Endothelial cell of umbilical vein (primary cell): ENCODE results near the gene PPP1CA. TPM values are rescaled to one million over a fixed set of nuclear protein-coding genes. Genes with fewer than 3 reads are reported as not detected.

Experiments
- BruUV-seq: library from RNA; stranded (reverse); fragments of 400-500 nt; replicated peaks from 2 replicates; lab custom pipeline; 2021; lab: Mats Ljungman, UMichigan
- CTCF ChIA-PET: fragments of 300-600, 350-600 bp; sonication (Branson Sonifier 250); formaldehyde crosslinking; loops from one replicate; lab custom pipeline; 2021; ENCODE audit warnings: antibody characterized with exemption, inconsistent platforms; lab: Charles Lee
- POLR2A ChIA-PET: fragments of 300-600, 350-600 bp; sonication (Branson Sonifier 250); formaldehyde crosslinking; loops from one replicate; lab custom pipeline; 2021; ENCODE audit warnings: antibody characterized with exemption, inconsistent platforms; lab: Charles Lee
- DNase-seq: peaks from one replicate; pipeline ENCODE4 v3.0.0-alpha.2; 2011; ENCODE audit warnings: low read depth, low spot score
- FAIRE-seq: peaks from 2 replicates; lab custom pipeline; 2011; peaks lifted over from hg19 to GRCh38; lab: Jason Lieb, UNC
- H2AFZ ChIP-seq: 2 replicates; pipeline ENCODE4 v1.6.0; 2012; ENCODE audit warnings: low read depth, low read length, control low read depth, inconsistent platforms
- H3K27ac ChIP-seq: 2 replicates; pipeline ENCODE4 v1.5.1; 2011; ENCODE audit warnings: low read depth, mild to moderate bottlenecking, control low read depth, low read length, moderate library complexity; ENCODE audit not compliant: insufficient read depth
- H3K27me3 ChIP-seq, 2 experiments: 2 replicates each; pipeline versions ENCODE4 v1.6.0 to v1.6.1; 2011; ENCODE audit warnings: low read length in 2 of 2, mixed read lengths in 1 of 2; ENCODE audit not compliant: control insufficient read depth in 2 of 2, insufficient read depth in 2 of 2
- H3K36me3 ChIP-seq, 2 experiments: 2 replicates in 1 of 2; 3 replicates in 1 of 2; pipeline ENCODE4 v1.5.1; 2011; ENCODE audit warnings: low read length in 2 of 2, mild to moderate bottlenecking in 1 of 2, moderate library complexity in 1 of 2; ENCODE audit not compliant: control insufficient read depth in 2 of 2, insufficient read depth in 2 of 2; ENCODE audit errors: extremely low read depth in 1 of 2
- H3K4me1 ChIP-seq: 3 replicates; pipeline ENCODE4 v1.5.1; 2011; ENCODE audit warnings: mild to moderate bottlenecking, low read length; ENCODE audit not compliant: control insufficient read depth, insufficient read depth; ENCODE audit errors: extremely low read depth
- H3K4me2 ChIP-seq: 2 replicates; pipeline ENCODE4 v1.6.1; 2011; ENCODE audit warnings: low read length, control low read depth, mixed read lengths; ENCODE audit not compliant: insufficient read depth
- H3K4me3 ChIP-seq, 3 experiments: fragments of 200-600 bp in 1 of 3; sonication (generic), shearing (Covaris generic) in 1 of 3; replicated peaks in 1 of 3; 2 replicates each; pipeline ENCODE4 v1.5.1; 2011 to 2016; ENCODE audit warnings: control low read depth in 3 of 3, low read length in 3 of 3, mild to moderate bottlenecking in 2 of 3, inconsistent platforms in 1 of 3, low read depth in 1 of 3, moderate library complexity in 1 of 3; ENCODE audit not compliant: insufficient read depth in 1 of 3
- H3K79me2 ChIP-seq: 2 replicates; pipeline ENCODE4 v1.6.0; 2012; ENCODE audit warnings: low read length, inconsistent platforms; ENCODE audit not compliant: control insufficient read depth, insufficient read depth
- H3K9ac ChIP-seq: replicated peaks from 2 replicates; pipeline ENCODE3; 2011; ENCODE audit warnings: low read length, control low read depth; ENCODE audit not compliant: insufficient read depth; ENCODE audit errors: extremely low read depth
- H3K9me1 ChIP-seq: replicated peaks from 3 replicates; pipeline ENCODE4 v1.6.0; 2011; ENCODE audit warnings: mild to moderate bottlenecking, low read length; ENCODE audit not compliant: control insufficient read depth, insufficient read depth; ENCODE audit errors: extremely low read depth
- H3K9me3 ChIP-seq: replicated peaks from 2 replicates; pipeline ENCODE4 v1.5.1; 2012; ENCODE audit warnings: low read length, inconsistent platforms; ENCODE audit not compliant: control insufficient read depth, insufficient read depth
- H4K20me1 ChIP-seq: replicated peaks from 2 replicates; pipeline ENCODE3; 2011; ENCODE audit warnings: mild to moderate bottlenecking, low read length; ENCODE audit not compliant: control insufficient read depth, insufficient read depth; ENCODE audit errors: extremely low read depth
- CTCF ChIP-seq, 2 donors: IDR thresholded peaks; 1 replicate in 1 of 2; 2 replicates in 1 of 2; pipeline ENCODE4 v1.5.1; 2011; ENCODE audit warnings: low read length in 2 of 2, mild to moderate bottlenecking in 2 of 2, moderate library complexity in 2 of 2, control low read depth in 1 of 2, inconsistent platforms in 1 of 2, low read depth in 1 of 2; ENCODE audit not compliant: insufficient read depth in 1 of 2; ENCODE audit errors: extremely low read depth in 1 of 2
- EZH2 ChIP-seq: IDR thresholded peaks from 2 replicates; pipeline ENCODE4 v1.6.1; 2012; ENCODE audit warnings: borderline replicate concordance, low read depth, mild to moderate bottlenecking, moderate library complexity, low read length, inconsistent platforms; ENCODE audit not compliant: severe bottlenecking
- FOS ChIP-seq: IDR thresholded peaks from 2 replicates; pipeline ENCODE4 v1.6.1; 2011; ENCODE audit warnings: mild to moderate bottlenecking, low read length, moderate library complexity, borderline replicate concordance; ENCODE audit not compliant: insufficient read depth
- GATA2 ChIP-seq: IDR thresholded peaks from 2 replicates; pipeline ENCODE4 v1.7.0; 2011; ENCODE audit warnings: low read depth, mild to moderate bottlenecking, moderate library complexity, mixed read lengths, low read length; ENCODE audit not compliant: insufficient read length, insufficient read depth
- JUN ChIP-seq: IDR thresholded peaks from 2 replicates; pipeline ENCODE4 v1.6.1; 2011; ENCODE audit warnings: borderline replicate concordance, low read depth; ENCODE audit not compliant: insufficient read length, insufficient read depth
- MYC ChIP-seq: IDR thresholded peaks from one replicate; pipeline ENCODE4 v1.6.1; 2011; ENCODE audit warnings: mild to moderate bottlenecking, low read depth, low read length
- POLR2A ChIP-seq: IDR thresholded peaks from 2 replicates; pipeline ENCODE4 v1.6.1; 2012; ENCODE audit warnings: low read depth, mild to moderate bottlenecking, control low read depth, low read length
- POLR2AphosphoS5 ChIP-seq: IDR thresholded peaks from 2 replicates; pipeline ENCODE4 v1.6.1; 2012; ENCODE audit warnings: low read depth, mild to moderate bottlenecking, control low read depth, low read length, moderate library complexity; ENCODE audit not compliant: insufficient read depth
- dilution Hi-C: fragments of 300-500 bp; cut with MboI; formaldehyde crosslinking; loops from one replicate; pipeline ENCODE4 v1.15.0; 2019; ENCODE audit warnings: low sequenced_read_pairs; ENCODE audit not compliant: extremely low pct_ligation_motif_present
- intact Hi-C: fragments of 100-400 bp; cut with micrococcal nuclease; formaldehyde crosslinking; loops from one replicate; pipeline ENCODE4 v1.10.0; 2022
- polyA plus RNA-seq, 4 experiments: library from polyadenylated mRNA; depleted of rRNA in 3 of 4; stranded (reverse) in 3 of 4; unstranded in 1 of 4; fragments of >200 nt; gene quantifications; 2 replicates each; pipeline versions ENCODE4 v1.2.1 to v1.2.3, GENCODE V29; 2011 to 2012; ENCODE audit warnings: missing spikeins in 1 of 4
- total RNA-seq: library from RNA; stranded (reverse); gene quantifications from 2 replicates; pipeline ENCODE4 v1.2.3, GENCODE V29; 2021
- TF ChIP-seq, protein P1 (sequence below): IDR thresholded peaks from 2 replicates; pipeline ENCODE4 v1.6.1; 2011; ENCODE audit not compliant: insufficient read depth, insufficient read length

The PPP1CA gene
- total and polyA plus RNA-seq, 2 donors (not counting 3 experiments of a cell fraction or from before 2014, with no cell fraction given), result 192 to 419 TPM

- POLR2A ChIA-PET, result interaction anchor here (0.5 to 0.6 kb wide), 2 partner anchors 18 to 36 kb away, joined by 3 read pairs; no protein-coding TSS in a partner anchor
- H3K9ac ChIP-seq, result no peak overlapping the region
- no peaks in the 10 kb centered on the region for H3K9me1 ChIP-seq
- FAIRE-seq (no peak), DNase-seq (no peak)
- TF ChIP-seq MYC, result no peak
- no peak for TF ChIP-seq FOS
- TF ChIP-seq, protein P1, sequence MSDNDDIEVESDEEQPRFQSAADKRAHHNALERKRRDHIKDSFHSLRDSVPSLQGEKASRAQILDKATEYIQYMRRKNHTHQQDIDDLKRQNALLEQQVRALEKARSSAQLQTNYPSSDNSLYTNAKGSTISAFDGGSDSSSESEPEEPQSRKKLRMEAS, result no peak
- TF ChIP-seq POLR2A, result no peak
- TF ChIP-seq GATA2, result no peak
- no peak for TF ChIP-seq POLR2AphosphoS5
- no peak for TF ChIP-seq CTCF (IDR thresholded peaks at IDR 0.05; ENCODE audit: extremely low read depth in 1 of 2, insufficient read depth in 1 of 2, low read depth in 1 of 2, low read length in 2 of 2)
- no peak for TF ChIP-seq EZH2
- no peak for TF ChIP-seq JUN
- peaks cover 0 to 27% of the 10 kb centered on the region in 2 experiments for H3K36me3 ChIP-seq
- no peaks in the 10 kb centered on the region for H3K9me3 ChIP-seq
- dilution Hi-C loops, result no loop called here
- no peaks in the 10 kb centered on the region for H3K27me3 ChIP-seq
- BruUV-seq, result no TSS peak
- H2AFZ ChIP-seq, result no peak overlapping the region
- H3K27ac ChIP-seq, result no peak overlapping the region
- H3K4me1 ChIP-seq, result peaks cover 6% of the 10 kb centered on the region
- H4K20me1 ChIP-seq, result no peaks in the 10 kb centered on the region
- CTCF ChIA-PET, result no interaction called here
- H3K4me2 ChIP-seq, result no peak overlapping the region
- H3K4me3 ChIP-seq, result no peak overlapping the region
- intact Hi-C loops, result no loop called here
- peaks cover 11% of the 10 kb centered on the region for H3K79me2 ChIP-seq
Observed at GRCh38 chr11:67440229-67441097, 38.8 kb upstream of the PPP1CA start.
